ENCODE results near the gene HMGXB3.

- TF ChIP-seq, protein P1, sequence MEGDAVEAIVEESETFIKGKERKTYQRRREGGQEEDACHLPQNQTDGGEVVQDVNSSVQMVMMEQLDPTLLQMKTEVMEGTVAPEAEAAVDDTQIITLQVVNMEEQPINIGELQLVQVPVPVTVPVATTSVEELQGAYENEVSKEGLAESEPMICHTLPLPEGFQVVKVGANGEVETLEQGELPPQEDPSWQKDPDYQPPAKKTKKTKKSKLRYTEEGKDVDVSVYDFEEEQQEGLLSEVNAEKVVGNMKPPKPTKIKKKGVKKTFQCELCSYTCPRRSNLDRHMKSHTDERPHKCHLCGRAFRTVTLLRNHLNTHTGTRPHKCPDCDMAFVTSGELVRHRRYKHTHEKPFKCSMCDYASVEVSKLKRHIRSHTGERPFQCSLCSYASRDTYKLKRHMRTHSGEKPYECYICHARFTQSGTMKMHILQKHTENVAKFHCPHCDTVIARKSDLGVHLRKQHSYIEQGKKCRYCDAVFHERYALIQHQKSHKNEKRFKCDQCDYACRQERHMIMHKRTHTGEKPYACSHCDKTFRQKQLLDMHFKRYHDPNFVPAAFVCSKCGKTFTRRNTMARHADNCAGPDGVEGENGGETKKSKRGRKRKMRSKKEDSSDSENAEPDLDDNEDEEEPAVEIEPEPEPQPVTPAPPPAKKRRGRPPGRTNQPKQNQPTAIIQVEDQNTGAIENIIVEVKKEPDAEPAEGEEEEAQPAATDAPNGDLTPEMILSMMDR (IDR thresholded peaks at IDR 0.05): no peak
- TF ChIP-seq POLR2A (IDR thresholded peaks at IDR 0.05; ENCODE audit: low read depth) (no peak), POLR2AphosphoS5 (IDR thresholded peaks at IDR 0.05) (no peak)
Measured at GRCh38 chr5:150058480-150059126, 58.1 kb downstream of the HMGXB3 start.
